Activated naive CD4-positive, alpha-beta T cell treated with Interleukin-2 at 50 U/mL for 16 hours (primary cell): Measurements from ENCODE around the gene CTAGE8.
"Not testable (repeated sequence)": the region's sequence is repeated elsewhere in the genome, so short reads cannot be mapped to it uniquely, and the experiment has no call there.

Experiments
- DNase-seq: peaks from one replicate; pipeline ENCODE4 v3.0.0-alpha.2; 2020

CTAGE8 gene

GRCh38 chr7:144252307-144252706 is 16.8 kb downstream of the CTAGE8 start:
- not testable (repeated sequence) for DNase-seq

GRCh38 chr7:144247674-144248330 is 21.3 kb downstream of the CTAGE8 start:
- not testable (repeated sequence) for DNase-seq

GRCh38 chr7:144246967-144247366 is 22.1 kb downstream of the CTAGE8 start:
- not testable (repeated sequence) for DNase-seq

- not testable (repeated sequence) for DNase-seq
These were observed 23.7 kb downstream of the CTAGE8 start for GRCh38 chr7:144245372-144245771.

GRCh38 chr7:144239365-144239764 is 29.7 kb downstream of the CTAGE8 start, which contains the start of gene OR2A42:
TSS of gene OR2A42 (minus strand) at chr7:144239605. CDS start at chr7:144232843, 6,762 bp downstream.
- not testable (repeated sequence) for DNase-seq

GRCh38 chr7:144238530-144239082 is 30.5 kb downstream of the CTAGE8 start:
- DNase-seq: not testable (repeated sequence)

GRCh38 chr7:144233039-144233438 is 36.0 kb downstream of the CTAGE8 start:
- not testable (repeated sequence) for DNase-seq

GRCh38 chr7:144231027-144231426 is 38.1 kb downstream of the CTAGE8 start:
- not testable (repeated sequence) for DNase-seq

- not testable (repeated sequence) for DNase-seq
These were observed 40.3 kb downstream of the CTAGE8 start for GRCh38 chr7:144228810-144229209.

GRCh38 chr7:144226866-144227265 is 42.2 kb downstream of the CTAGE8 start:
- DNase-seq: not testable (repeated sequence)

GRCh38 chr7:144223675-144224074 is 45.4 kb downstream of the CTAGE8 start:
- DNase-seq: not testable (repeated sequence)

GRCh38 chr7:144220531-144220930 is 48.6 kb downstream of the CTAGE8 start:
- DNase-seq: not testable (repeated sequence)

GRCh38 chr7:144219149-144219548 is 49.9 kb downstream of the CTAGE8 start:
- not testable (repeated sequence) for DNase-seq

- not testable (repeated sequence) for DNase-seq
These were observed 50.5 kb downstream of the CTAGE8 start for GRCh38 chr7:144218581-144218980.

- DNase-seq: not testable (repeated sequence)
These were observed 51.9 kb downstream of the CTAGE8 start for GRCh38 chr7:144217200-144217599.
